Measurements from ENCODE around the gene PUM2.

GRCh38 chr2:20350041-20350712 lies 467 bp downstream of the PUM2 start:
- TF ChIP-seq CTCF (IDR thresholded peaks at IDR 0.05; ENCODE audit: insufficient read depth, low read length, poor library complexity, severe bottlenecking) (no peak), EZH2phosphoT487 (conservative IDR thresholded peaks at IDR 0.05; ENCODE audit: low read length) (no peak)
